GM21381 (cell line): ENCODE results near the gene DIPK1B.

ENCODE experiments used
- ATAC-seq: cut with Tn5 transposase; IDR thresholded peaks from one replicate; pipeline ENCODE4 v1.9.1; 2021; ENCODE audit warnings: mild to moderate bottlenecking, moderate library complexity; ENCODE audit not compliant: unreplicated experiment

The DIPK1B gene

GRCh38 chr9:136733611-136734010, 21.2 kb downstream of the DIPK1B start:
- ATAC-seq, result no peak

GRCh38 chr9:136734837-136735496, 22.6 kb downstream of the DIPK1B start:
- no peak for ATAC-seq

DNA sequence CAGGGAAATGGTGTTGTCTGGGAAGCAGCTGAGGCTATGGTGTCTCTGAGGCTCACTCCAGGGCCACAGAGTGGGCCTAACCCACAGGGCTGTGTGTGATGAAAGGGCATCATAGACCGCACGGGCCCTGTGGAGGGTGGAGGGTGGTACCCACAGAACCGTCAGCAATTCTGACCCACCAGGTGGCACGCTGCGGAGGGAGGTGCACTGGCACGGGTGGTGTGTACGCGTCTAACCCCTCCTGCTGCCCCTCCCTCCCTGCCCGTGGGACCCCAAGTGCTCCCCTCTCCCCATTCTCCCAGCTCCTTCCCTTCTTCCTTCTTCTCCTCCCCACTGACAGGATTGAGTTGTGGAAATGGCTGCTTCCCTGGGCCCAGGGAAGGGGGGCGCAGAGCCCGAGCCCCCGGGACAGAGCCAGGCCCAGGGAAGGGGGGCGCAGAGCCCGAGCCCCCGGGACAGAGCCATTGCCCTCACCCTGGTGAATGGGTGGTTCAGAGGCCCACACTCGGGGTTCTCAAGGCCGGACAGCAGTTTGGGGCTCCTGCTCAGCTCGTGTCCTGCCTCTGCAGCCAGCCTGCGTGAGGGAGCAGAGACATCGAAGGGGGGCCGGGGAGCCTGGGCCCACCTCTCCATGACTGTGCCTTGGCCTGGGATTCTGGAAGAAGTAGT, 23.6 kb downstream of the DIPK1B start:
- no peak for ATAC-seq

GRCh38 chr9:136738960-136739359, 26.6 kb downstream of the DIPK1B start:
- no peak for ATAC-seq

DNA sequence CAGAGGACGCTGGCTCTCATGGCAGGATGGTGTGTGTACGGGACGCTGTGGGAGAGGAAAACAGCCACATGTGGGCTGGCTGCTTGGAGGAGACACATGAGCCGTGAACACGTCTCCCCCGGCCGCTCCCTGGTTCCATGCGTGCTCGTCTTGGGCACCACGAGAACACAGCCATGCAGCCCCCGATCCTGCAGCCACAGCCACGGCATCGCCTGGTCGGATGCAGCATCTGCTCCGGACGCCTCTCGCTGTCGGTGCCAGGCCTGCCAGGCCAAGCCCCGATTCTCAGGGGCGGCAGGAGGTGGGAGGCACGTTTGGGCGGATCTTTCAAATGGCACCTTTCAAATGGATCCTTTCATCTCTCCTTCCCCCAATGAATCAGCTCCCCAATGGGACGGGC, 27.1 kb downstream of the DIPK1B start:
- ATAC-seq, result no peak

- no peak for ATAC-seq
Observed at GRCh38 chr9:136740069-136740468, 27.7 kb downstream of the DIPK1B start.

- no peak for ATAC-seq
Observed at GRCh38 chr9:136740491-136740890, 28.1 kb downstream of the DIPK1B start.

- ATAC-seq, result no peak
Observed at GRCh38 chr9:136740971-136741882, 28.9 kb downstream of the DIPK1B start.

GRCh38 chr9:136741883-136742571, 29.7 kb downstream of the DIPK1B start:
- no peak for ATAC-seq

- ATAC-seq, result no peak
Observed at GRCh38 chr9:136742591-136743391, 30.4 kb downstream of the DIPK1B start, which contains the start of gene LCN10. Gene LCN10 (minus strand): TSS chr9:136742940. CDS start chr9:136742903, 37 bp downstream.

- ATAC-seq, result no peak
Observed at GRCh38 chr9:136743639-136744211, 31.4 kb downstream of the DIPK1B start.

DNA sequence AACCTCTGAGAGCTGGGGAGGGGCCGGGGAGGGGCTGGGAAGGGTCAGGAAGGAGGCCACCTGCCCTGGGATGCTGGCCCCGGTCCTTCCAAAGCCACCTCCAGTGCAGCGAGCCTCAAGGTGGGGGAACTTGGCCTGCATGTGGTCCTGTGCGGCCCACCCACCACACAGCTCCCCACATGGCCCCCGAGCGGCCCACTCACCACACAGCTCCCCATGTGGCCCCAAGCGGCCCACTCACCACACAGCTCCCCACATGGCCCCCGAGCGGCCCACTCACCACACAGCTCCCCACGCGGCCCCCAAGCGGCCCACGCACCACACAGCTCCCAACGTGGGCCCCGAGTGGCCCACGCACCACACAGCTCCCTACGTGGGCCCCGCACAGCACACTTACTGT, 32.4 kb downstream of the DIPK1B start:
- ATAC-seq, result no peak

DNA sequence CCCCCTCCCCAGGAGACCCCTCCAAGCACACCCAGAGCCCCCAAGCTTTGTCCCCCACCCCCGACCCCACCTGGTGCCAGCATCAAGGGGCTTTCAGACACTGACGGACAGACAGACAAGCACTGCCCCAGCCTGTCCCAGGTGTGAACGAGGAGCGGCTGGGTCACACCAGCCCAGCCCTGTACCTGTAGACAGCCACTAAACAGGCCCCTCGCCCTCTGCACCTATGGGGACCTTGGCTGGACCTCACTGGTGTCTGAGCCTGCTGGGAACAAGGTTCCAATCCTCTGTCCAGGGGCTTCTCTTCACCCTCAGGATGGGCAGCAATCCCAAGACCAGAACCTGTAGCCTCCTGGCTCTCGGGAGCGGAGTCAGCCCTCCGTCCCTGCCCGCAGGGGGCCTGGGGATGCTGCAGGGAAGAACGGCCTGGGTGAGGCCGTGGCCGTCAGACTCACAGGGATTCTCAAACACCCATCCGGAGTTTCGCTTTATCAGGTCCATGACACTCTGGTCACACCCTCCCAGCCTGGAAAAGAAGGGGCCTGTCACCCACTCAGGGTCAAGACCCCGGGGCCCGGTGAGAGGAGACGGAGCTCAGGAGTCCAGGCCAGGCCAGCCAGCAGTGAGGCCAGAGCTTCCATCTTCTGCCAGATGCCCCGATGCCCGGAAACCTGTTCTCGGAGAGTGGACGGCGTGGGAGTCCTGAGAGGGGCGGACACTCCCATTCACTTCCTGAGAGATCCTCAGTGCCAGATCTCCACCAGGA, 33.2 kb downstream of the DIPK1B start:
- no peak for ATAC-seq

DNA sequence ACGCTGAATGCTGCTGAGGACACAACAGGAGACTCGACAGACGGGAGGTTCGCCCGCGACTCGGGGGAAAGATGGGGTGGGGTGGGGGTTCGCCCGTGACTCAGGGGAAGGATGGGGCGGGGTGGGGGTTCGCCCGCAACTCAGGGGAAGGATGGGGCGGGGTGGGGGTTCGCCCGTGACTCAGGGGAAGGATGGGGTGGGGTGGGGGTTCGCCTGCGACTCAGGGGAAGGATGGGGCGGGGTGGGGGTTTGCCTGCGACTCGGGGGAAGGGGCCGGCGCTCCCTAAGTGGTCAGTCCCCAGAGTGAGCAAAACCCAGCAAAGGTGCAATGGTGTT, 33.8 kb downstream of the DIPK1B start:
- ATAC-seq, result no peak

DNA sequence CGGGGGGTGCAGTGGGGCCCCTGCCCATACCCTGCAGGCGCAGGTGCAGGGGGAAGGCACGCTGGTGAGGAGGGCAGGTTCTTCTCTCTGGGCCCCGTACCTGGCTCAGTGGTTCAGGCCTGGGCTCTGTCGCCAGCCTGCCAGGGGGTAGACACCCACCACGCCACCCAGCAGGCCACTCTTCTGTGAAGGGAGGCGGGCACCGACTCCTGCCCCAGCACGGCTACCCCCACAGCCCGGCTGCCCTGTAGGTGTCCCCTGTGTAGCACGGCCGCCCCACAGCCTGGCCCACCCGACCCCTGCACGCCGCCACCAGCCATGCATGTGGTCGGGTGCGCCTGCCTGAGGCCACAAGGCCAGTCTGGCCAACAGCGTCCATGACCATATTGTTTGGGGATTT, 34.2 kb downstream of the DIPK1B start:
- no peak for ATAC-seq

DNA sequence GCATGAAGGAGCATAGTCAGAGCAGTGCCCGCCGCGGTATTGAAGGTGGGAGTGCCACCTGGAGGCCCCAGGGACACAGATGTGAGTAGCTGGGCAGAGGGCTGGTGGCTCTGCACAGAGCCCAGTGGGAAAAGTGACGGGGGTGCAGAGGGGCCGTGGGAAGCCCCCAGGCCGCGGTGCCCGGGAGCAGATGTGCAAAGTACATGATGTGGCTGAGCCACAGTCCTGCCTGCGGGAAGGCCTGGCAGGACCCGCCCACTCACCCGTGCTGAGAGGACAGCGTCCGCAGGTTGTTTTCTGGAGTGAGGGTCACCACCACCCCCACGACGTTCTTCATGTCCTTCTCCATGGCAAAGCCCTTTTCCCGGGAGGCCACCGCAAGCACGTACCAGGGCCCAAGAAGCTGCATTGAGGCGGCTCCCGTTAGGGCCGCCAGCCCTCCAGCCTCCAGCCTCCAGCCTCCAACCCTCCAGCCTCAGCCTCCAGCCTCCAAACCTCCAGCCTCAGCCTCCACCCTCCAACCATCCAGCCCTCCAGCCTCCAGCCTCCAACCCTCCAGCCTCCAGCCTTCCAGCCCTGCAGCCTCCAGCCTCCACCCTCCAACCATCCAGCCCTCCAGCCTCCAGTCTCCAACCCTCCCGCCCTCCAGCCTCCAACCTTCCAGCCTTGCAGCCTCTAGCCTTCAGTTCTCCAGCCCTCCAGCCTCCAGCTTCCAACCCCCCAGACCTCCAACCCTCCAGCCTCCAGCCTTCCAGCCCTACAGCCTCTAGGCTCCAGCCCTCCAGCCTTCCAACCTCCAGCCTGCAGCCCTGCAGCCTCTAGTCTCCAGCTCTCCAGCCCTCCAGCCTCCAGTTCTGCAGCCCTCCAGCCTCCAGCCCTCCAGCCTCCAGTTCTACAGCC, 35.0 kb downstream of the DIPK1B start:
- no peak for ATAC-seq

DNA sequence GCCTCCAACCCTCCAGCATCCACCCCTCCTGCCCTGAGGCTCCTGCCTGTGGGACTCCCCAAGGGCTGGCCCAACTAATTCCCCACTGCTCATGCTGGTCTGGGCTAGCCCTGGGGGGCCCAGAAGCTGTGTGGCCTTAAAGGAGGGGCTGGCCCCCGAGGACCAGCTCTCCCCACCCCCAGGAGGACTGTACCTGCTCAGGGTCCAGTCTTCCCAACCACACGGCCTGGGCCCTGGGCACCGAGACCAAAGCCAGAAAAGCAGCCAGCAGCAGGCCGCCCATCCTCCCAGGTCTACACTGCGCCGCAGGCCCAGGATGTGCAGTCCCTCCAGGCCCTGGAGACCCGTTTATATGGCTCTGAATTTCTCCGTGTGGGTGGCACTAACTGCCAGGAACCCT, 35.8 kb downstream of the DIPK1B start, which contains the start of gene LCN6:
LCN6 (minus strand) TSS at position 325 of the 400 bp plus-strand sequence; CDS start at position 283, 42 bp downstream.
- no peak for ATAC-seq
